ENCODE measurements around the gene SHISA6.

Gene SHISA6

DNA sequence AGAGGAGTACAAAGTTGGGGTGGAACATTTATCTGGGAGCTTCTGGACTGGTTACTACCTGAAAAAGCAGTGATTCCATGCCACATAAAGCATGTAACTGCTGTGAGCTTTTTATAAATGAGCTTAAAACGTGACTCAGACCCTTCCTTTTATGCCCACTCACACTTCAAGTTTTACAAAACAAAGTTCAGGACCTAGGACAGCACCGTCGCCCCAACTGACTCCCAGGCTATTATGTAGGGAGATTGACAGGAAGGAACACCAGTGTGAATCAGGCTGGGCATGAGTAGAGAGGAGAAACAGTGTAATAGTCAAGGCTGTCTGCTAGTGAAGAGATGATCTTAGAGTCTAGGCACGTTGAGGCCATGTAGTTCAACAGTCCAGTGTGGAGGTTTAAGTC, 265.6 kb downstream of the SHISA6 start:
- no peak for DNase-seq
- intact Hi-C loops (cut with DNase I), result no loop called here

DNA sequence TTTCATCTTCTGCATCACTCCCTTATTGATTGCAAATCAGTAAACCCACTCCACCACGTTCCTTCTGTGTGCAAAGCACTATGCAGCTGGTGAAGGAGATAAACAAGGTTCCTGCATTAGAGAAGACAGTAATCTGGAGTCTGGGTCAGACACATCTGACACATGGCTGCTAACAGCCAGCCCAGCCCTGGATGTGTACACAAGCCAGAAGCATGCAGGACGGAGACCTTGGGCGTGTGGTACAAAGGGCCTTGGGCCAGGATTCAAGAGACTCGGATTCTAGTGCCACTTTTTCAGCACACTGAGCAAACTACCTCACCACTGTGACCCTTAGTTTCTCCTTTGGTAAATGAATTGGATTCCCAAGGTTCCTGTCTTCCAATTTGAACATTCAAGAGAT, 270.7 kb downstream of the SHISA6 start:
- DNase-seq, result no peak
- intact Hi-C loops (cut with DNase I), result no loop called here

DNA sequence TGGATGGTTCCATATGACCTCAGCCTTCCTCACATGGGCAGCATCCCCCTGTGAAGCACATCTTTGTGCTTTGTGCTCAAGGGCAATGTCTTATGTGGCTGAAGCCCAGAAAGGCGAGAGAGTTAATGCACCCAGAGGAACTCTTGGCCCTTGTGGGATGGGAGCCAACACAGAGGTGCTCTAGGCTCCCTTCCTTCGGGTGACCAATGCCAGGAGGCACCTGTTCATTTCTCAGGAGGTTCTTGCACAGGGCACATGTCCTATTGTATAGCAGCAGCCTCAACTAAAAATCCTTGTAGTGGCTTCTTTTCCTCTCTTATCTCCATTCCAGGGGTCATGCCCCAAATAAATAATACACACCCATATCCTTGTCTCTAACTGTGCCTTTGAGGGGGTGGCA, 273.6 kb downstream of the SHISA6 start:
- intact Hi-C loops (cut with DNase I), result no loop called here
- DNase-seq, result no peak

DNA sequence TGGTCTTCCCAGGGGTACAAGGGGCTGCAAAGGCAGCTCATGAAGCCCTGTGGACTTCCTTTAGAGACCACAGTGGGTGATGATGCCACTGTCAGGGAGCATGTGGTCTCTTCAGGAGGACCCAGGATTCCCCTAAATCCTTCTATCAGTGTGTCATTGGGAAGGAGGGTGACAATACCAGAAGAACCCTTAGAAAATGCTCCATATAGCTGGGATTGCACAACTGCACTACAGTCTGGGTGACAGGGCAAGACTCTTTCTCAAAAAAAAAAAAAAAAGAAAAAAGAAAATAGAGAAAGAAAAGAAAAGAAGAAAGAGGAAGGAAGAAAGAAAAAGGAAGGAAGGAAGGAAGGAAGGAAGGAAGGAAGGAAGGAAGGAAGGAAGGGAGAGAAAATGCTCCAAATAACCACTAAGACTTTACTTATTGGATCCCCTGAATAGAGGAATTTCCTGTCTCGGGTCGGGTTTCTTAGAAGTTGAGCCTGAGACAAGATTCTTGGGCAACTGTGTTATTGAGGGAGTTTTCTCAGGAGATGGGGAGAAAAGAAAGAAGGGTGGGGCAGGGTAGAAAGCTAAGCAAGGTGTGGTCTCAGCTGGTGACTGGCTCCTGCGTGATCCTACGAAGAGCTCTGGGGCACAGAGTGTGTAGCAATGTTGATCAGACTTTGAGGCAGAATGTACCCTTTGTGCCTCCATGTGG, 274.1 kb downstream of the SHISA6 start:
- intact Hi-C loops (cut with DNase I), result no loop called here
- no peak for DNase-seq

DNA sequence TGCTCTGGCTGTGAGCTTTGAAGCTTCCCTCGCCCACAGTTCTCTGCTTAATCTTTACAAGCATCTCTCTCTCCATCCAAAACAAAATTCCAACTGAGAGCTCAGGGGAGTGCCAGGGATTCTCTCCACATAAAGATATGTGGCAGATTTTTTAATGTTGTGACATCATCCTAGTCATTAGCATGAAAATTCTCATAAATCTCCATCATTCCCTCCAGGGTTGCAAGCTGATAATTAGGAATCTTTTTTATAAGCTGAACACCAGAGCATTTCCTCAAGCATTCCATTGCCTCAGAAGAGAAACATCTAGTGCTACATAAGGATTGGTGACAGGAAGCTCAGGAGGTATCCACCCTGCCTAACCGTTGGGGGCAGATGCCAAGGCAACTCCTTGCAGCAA, 274.9 kb downstream of the SHISA6 start:
- no peak for DNase-seq
- intact Hi-C loops (cut with DNase I), result no loop called here

DNA sequence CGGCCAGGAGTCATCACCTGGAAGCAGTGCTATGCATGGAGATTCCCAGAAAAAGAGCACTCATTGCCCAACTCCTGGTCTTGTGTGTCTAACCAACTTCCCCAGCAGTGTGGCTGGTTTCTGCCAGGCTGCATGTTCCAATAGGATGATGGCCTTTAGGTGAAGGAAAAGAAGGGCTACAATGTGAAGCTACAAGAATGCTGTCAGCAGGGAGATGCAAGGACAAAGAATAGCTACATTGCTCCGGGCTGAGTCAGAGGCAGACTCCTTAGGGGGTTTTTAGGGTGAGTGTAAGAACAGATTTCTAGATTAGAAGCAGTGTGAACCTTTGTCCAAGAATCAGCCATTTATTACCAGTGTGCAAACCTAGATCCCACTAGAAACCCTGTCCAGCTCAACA, 294.2 kb downstream of the SHISA6 start:
- no peak for DNase-seq
- intact Hi-C loops (cut with DNase I), result no loop called here

DNA sequence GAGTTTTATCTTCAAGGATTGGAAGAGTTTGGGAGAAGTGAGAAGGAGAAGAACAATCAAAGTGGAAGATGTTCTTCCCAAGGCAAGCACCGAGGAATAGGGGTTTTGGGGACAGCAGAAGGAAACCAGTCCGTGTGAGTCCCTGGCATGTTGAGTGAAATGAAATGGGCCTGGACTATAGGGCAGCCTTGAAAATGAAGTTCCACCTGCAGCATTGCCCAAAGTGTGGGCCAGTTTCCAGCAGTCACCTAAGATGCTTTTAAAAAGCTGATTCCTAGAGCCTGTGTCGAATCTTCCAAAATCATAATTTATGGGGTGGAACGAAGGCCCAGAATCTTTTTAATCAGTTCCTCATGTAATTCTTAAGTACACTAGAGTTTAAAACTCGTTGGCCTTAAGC, 297.4 kb downstream of the SHISA6 start:
- intact Hi-C loops (cut with DNase I), result no loop called here
- DNase-seq, result no peak

DNA sequence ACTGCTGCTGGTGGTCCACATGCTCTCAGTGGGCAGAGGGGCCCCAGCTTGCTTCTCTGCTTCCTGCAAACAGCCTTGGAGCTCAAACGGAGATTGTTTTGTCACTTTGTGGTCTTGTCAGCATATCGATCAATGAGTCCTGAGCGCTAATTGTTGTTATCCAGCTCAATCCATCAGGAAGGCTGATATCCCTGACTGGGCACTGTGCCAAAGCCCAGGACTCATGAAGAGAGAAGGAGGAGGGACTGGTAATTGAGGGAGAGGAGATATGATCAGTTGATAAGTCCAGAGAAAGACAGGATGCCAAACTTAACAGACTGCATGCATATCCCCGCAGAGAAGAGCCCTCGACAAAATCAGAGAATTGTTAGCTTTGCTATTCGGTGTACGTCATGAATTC, 298.6 kb downstream of the SHISA6 start:
- intact Hi-C loops (cut with DNase I), result no loop called here

DNA sequence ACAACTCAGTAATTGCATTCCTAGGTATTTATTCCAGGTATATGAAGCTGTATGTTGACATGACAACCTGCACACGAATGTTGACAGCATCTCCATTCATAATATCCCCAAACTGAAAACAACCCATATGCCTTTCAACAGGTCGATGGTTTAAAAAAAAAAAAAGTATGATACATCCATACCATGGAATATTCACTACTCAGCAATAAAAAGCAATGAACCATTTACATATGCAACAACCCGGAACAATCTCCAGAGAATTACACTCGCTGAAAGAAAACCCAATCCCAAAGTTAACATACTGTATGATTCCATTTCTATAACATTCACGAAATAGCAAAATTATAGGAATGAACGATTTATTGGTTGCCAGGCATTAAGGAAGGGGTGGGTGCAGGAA, 304.0 kb downstream of the SHISA6 start:
- DNase-seq, result no peak
- intact Hi-C loops (cut with DNase I), result no loop called here

More for the DNA sequence above, 298.6 kb downstream of the SHISA6 start:
- no peak for DNase-seq

DNA sequence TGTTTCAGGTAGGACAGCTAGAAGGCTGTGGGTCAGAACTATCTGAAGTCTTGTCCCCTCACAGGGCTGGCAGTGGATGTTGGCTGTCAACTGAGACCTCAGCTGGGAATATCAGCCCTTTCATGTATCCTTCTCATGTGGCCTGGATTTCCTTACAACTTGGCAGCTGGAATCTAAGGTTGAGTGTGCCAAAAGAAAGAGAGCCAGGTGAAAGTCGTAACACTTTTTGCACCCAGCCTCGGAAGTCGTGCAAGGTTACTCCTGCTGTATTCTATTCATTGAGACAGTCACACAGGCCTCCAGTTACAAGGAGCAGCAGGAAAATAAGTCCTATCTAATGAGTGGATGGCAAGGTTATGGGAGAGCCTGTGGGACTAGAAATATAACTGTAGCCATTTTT, 304.7 kb downstream of the SHISA6 start:
- intact Hi-C loops (cut with DNase I), result no loop called here
- no peak for DNase-seq

DNA sequence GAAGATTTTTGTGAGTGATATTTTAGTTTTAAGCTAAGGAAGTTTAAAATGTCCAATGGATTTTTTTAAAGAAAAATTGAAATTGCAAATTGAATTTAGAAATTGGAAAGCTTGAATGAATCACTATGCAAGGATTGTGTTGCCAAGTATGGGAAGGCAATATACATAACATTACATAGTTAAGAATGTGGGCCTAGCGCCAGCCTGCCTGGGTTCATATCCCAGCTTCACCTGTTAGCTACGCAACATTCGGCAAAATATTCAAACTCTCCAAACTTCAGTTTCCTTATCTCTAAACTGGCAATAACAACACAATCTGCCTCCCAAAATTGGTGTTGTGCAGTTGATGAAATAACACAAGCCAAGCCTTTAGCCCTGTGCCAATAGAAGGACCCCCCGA, 306.8 kb downstream of the SHISA6 start:
- no peak for DNase-seq
- intact Hi-C loops (cut with DNase I), result no loop called here

DNA sequence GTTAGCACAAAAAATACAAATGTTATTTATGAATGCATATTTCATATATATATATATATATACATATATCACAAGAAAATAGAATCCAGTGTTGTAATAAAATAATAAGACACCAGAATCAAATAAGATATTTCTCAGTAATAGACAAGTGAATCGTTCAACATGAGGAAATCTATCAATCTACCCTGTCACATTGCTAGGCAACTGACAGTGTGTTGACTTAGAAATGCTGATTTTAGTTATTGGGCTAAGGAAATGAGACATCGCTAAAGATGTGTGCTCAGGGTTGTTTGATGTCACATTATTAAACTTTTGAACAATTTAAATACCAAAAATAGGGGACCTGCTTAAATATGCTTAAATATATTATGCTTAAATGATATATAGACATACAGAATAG, 307.4 kb downstream of the SHISA6 start:
- intact Hi-C loops (cut with DNase I), result no loop called here
- no peak for DNase-seq

DNA sequence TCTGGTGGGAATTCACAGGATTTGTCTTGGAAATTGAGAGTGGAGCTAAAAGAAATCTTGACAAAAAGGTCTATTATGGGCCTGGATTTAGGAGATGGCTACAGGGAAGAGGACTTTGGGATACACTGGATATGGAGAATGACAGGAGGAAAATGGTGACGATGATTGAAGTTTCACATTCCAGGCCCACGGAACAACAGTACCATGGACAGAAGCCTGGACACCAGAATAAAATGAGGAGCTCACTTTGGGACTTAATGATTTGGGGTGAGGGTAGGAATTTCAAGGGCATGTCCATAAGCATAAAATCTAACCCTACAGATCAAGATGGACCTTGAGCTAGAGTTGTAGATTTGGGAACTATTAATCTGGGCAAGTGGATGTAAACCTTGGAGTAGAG, 309.4 kb downstream of the SHISA6 start:
- intact Hi-C loops (cut with DNase I), result no loop called here
- DNase-seq, result no peak

DNA sequence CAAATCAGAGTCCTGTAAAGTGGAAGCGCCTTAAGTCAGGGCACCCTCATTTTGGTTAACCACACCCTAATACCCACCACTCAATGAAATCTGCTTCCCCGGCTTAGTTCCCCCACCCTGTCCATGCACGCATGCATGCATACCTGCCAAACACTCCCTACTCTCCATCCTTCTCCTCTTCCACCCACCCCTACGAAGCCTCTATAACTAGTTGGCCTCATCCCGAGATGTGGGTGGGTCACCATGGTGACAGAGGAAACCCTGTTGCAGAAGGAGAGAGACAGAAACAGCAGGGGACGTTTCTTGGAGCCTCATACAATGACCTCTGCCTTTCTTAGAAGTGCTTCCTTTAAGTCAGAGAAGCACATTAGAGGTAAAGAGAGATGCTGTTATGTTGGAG, 310.4 kb downstream of the SHISA6 start:
- DNase-seq, result peak in 5 of 10 donors; percentile 32 to 86 (median 45)
- intact Hi-C loops (cut with DNase I), result no loop called here

DNA sequence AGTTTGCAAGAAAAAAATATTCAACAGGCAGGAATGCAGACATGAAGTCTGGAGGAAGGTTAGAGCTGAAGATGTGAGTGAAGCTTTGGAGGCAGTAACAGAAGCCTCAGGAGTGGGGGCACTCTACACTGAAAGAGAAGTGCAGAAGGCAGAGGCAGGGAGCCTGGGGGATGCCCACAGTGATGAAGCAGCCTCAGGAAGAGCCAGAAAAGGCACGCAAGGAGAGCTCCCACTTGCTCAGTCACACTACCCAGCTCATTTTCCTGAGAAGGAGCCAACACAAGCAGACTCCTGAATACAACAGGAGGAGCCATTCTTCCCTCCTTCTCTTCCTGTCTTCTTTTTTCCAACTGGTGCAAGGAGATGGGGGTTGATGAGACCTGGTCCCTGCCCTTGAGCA, 312.1 kb downstream of the SHISA6 start:
- peak in 3 of 10 donors; percentile 17 to 91 (median 18) for DNase-seq
- intact Hi-C loops (cut with DNase I), result no loop called here

DNA sequence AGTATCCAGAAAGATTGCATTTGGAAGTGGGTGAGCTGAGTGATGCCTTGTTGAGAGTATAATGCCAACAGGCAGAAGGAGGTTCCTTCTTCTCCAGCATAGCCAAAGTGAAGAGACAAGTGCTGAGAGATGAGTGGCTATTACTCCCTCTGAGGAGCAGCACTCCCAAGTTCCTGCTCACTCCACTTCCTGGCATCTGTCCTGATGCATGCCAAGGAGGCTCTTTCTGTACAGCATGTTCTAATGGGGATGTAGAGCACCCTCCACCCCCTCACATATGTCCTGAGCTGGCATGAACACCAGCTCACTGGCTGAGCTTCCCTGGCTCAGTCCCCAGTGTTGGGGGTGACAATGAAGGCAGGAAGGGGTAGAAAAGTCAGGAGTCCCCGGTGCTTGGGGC, 313.0 kb downstream of the SHISA6 start:
- intact Hi-C loops (cut with DNase I), result no loop called here
- peak in 6 of 10 donors; percentile 18 to 83 (median 41) for DNase-seq

DNA sequence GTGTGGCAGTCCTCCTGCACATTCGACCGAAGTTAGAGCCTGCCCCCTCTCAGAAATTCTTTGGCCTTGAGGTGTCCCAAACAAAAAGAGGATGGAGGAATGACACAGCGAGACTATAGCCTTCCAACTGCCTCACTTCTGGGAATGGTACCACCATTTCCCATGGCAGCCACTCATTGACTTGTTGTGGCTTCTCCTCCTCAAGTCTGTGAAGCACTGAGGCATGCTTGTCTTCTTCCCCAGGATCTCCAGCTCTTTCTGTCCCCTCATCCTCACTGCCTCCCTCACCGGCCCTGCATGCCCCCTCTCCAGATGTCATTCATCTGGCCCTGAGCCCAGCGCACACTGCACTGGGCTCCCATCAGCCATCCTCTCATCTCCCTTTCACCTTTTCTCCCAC, 313.5 kb downstream of the SHISA6 start:
- intact Hi-C loops (cut with DNase I), result no loop called here
- no peak for DNase-seq

DNA sequence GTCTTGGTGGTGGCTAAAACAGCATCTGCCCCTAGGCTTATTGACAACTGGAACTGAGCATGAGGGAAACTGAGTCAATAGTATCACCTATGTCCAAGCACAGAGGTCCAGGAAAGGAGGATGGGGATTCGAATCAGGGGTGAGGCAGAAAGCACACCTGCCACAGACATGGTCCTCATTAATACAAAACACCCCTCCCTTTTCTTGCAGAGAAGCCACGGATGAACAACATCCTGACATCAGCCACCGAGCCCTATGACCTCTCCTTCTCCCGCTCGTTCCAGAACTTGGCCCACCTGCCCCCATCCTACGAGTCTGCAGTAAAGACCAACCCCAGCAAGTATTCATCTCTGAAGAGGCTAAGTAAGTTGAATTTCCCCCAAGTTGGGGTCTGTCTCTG, 314.5 kb downstream of the SHISA6 start:
- no peak for DNase-seq
- intact Hi-C loops (cut with DNase I), result no loop called here

DNA sequence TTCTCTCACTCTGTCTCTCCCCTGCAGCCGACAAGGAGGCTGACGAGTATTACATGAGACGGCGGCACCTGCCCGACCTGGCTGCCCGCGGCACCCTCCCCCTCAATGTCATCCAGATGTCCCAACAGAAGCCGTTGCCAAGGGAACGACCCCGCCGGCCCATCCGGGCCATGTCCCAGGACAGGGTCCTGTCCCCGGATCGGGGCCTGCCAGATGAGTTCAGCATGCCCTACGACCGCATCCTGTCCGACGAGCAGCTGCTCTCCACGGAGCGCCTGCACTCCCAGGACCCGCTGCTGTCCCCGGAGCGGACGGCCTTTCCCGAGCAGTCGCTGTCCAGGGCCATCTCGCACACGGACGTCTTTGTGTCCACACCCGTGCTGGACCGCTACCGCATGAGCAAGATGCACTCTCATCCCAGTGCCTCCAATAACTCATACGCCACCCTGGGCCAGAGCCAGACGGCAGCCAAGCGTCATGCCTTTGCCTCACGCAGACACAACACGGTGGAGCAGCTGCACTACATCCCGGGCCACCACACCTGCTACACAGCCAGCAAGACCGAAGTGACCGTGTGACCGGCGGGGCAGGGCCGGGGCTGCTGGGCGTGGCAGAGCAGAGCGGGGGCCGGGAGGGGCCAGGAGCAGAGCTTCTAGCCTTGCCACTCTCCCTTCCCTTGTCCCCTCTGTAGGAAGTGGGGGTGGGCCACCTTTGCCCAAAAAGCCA, 316.9 kb downstream of the SHISA6 start:
- intact Hi-C loops (cut with DNase I), result no loop called here
- DNase-seq, result peak in 1 of 10 donors; percentile 81

DNA sequence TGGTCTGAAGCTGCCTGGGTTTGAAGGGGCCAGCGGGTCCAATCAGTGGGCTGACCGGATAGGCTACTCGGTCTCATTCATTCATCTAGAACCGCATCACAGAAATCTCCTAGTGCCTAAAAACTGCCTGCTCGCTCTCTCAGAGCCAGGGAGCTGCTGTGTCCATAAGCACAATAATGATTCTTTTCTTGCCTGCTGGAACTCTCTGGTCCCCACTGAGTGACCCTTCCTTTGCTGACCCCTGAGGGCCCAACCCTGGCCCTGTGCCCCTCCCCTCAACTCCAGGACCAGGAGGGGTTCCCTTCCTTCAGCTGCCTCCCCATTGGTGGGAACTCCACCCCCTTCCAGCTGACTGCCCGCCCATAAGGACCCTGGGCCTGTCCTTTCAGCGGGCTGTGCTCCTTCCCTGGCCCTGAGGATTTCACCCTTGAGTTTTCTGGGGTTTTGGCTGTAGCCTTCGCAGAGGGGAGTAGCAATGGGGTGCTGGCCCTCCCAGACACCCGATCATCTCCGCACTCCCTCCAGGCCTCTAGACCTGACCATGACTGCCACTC, 317.7 kb downstream of the SHISA6 start:
- DNase-seq, result no peak
- intact Hi-C loops (cut with DNase I), result no loop called here

DNA sequence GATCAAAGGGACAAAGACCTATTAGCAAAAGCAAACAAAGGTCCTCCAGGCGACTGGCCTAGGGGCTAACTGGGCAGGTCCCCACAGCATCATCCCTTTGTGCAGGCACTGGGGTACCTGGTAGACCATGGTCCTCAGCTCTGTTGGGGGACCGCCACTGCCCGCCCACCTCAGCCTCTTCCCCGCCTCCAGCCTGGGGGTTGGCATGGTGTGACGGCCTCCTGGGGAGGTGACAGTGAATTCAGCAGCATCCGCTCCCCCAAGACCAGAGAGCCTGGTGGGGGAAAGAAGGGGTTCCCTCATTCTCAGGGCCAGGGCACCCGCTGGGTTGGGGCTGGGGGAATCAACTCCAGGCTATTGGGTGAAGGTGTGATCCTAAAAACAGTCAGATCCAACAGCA, 318.6 kb downstream of the SHISA6 start:
- intact Hi-C loops (cut with DNase I), result no loop called here
- DNase-seq, result no peak

DNA sequence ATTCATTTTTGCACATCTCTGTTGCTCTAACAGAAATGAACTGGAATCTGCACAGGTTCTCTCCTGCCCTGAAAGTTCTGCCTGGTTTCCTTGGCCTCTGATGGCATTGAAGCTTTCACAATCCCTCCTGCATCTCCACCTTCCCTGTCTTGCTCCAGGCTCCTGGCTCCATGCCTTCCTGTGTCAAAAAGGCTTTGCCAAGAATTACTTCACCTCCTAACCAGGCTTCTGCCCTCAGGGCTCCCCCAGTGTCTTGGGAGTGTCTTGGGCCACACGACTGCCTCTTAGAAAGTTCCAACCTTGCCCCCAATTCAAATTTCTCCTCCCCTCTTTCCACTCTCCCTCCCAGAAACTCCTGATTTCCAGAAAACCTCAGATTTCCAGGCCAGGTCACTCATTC, 320.3 kb downstream of the SHISA6 start:
- no peak for DNase-seq
- intact Hi-C loops (cut with DNase I), result no loop called here
